ENCODE measurements around the gene MDH1B. TPM values are rescaled to one million over a fixed set of nuclear protein-coding genes. Genes with fewer than 3 reads are reported as not detected.

Gene MDH1B
- total RNA-seq, 4 donors from 2014 or later: 0.26 to 2.3 (median 1.5) TPM

DNA sequence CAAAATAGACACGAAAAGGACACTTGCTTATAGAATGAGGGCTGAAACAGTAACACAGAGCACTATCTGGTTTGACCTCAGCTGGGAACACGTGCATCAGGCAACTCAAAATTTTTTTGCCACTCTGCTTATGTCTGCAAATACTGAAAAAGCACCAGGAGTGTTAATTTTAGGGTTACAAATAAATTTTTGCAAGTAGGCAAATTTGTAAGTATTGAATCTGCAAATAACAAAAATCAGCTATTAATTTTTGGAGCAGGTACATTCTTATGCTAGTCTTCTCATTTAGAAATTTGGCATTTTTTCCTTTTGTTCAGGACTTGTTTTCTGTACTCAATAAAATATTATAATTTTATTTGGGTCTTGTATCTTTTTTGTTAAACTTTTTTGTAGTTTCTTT, 76.7 kb downstream of the MDH1B start:
- Histone ChIP-seq H3K36me3 (no peaks in the 10 kb centered on the region), H3K9me3 (no peaks in the 10 kb centered on the region), H3K4me1 (no peaks in the 10 kb centered on the region), H3K27me3 (no peaks in the 10 kb centered on the region), H3K4me3 (no peak overlapping the region), H3K27ac (no peak overlapping the region)
- no peak for DNase-seq (ENCODE audit: low spot score in 2 of 2)
- WGBS: 70% methylated on average over 2 of the region's 2 CpGs
- no peak for TF ChIP-seq POLR2A (IDR thresholded peaks at IDR 0.05)
- TF ChIP-seq, protein P1, sequence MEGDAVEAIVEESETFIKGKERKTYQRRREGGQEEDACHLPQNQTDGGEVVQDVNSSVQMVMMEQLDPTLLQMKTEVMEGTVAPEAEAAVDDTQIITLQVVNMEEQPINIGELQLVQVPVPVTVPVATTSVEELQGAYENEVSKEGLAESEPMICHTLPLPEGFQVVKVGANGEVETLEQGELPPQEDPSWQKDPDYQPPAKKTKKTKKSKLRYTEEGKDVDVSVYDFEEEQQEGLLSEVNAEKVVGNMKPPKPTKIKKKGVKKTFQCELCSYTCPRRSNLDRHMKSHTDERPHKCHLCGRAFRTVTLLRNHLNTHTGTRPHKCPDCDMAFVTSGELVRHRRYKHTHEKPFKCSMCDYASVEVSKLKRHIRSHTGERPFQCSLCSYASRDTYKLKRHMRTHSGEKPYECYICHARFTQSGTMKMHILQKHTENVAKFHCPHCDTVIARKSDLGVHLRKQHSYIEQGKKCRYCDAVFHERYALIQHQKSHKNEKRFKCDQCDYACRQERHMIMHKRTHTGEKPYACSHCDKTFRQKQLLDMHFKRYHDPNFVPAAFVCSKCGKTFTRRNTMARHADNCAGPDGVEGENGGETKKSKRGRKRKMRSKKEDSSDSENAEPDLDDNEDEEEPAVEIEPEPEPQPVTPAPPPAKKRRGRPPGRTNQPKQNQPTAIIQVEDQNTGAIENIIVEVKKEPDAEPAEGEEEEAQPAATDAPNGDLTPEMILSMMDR (IDR thresholded peaks at IDR 0.05): no peak
- TF ChIP-seq POLR2AphosphoS5 (IDR thresholded peaks at IDR 0.05): no peak
- TF ChIP-seq EP300 (IDR thresholded peaks at IDR 0.05): no peak

Other genes starting within 250 kb of the MDH1B start
- not detected for gene FAM237A, start 122.8 kb downstream of the MDH1B start, total RNA-seq
- gene DYTN, start 46.9 kb downstream of the MDH1B start, total RNA-seq: not detected
- gene FASTKD2, start 278 bp upstream of the MDH1B start, total RNA-seq: 10 to 100 TPM; 23.0 to 45.1 (median 28.5) TPM
- under 1 TPM in 1 of 4 donors, not detected in 3; 0.89 TPM for gene CPO, start 174.2 kb upstream of the MDH1B start, total RNA-seq

All from suprapubic skin (tissue), 4 donors.